Loucy (cell line): ENCODE results near the gene ATP1B1.

ENCODE experiments used
- H2AFZ ChIP-seq: fragments of 200-600 bp; sonication (generic); 2 replicates; pipeline ENCODE4 v1.6.0; 2016; ENCODE audit warnings: antibody characterized with exemption, mild to moderate bottlenecking, low read length, moderate library complexity
- H3F3A ChIP-seq: fragments of 200-600 bp; 2 replicates; pipeline ENCODE4 v1.6.0; 2016; ENCODE audit warnings: antibody characterized with exemption, low read depth, mild to moderate bottlenecking
- H3K27me3 ChIP-seq: fragments of 200-600 bp; sonication (generic); 2 replicates; pipeline ENCODE4 v1.6.1; 2014; ENCODE audit warnings: low read length, mild to moderate bottlenecking; ENCODE audit not compliant: insufficient read depth, poor library complexity, severe bottlenecking
- H3K36me3 ChIP-seq: fragments of 200-600 bp; sonication (generic); 2 replicates; pipeline ENCODE4 v1.6.1; 2016; ENCODE audit warnings: low read length; ENCODE audit not compliant: insufficient read depth
- H3K4me1 ChIP-seq: fragments of 200-600 bp; sonication (generic); 2 replicates; pipeline ENCODE4 v1.5.1; 2014; ENCODE audit warnings: low read length, mild to moderate bottlenecking; ENCODE audit not compliant: insufficient read depth, poor library complexity, severe bottlenecking
- H3K4me2 ChIP-seq: fragments of 200-600 bp; sonication (generic); 2 replicates; pipeline ENCODE4 v1.6.0; 2014; ENCODE audit warnings: antibody characterized with exemption, low read length, low read depth, mild to moderate bottlenecking; ENCODE audit not compliant: poor library complexity, severe bottlenecking
- H3K4me3 ChIP-seq: fragments of 200-600 bp; sonication (generic); 2 replicates; pipeline ENCODE4 v1.5.1; 2014; ENCODE audit warnings: low read length, mild to moderate bottlenecking, mixed read lengths; ENCODE audit not compliant: poor library complexity, severe bottlenecking
- H3K79me2 ChIP-seq: fragments of 200-600 bp; sonication (generic); 2 replicates; pipeline ENCODE4 v1.6.1; 2014; ENCODE audit warnings: low read length; ENCODE audit not compliant: insufficient read depth
- H3K9ac ChIP-seq: fragments of 200-600 bp; sonication (generic); 2 replicates; pipeline ENCODE4 v1.6.0; 2014; ENCODE audit warnings: mild to moderate bottlenecking, low read depth, low read length, moderate library complexity; ENCODE audit not compliant: poor library complexity, severe bottlenecking
- H3K9me2 ChIP-seq: fragments of 200-600 bp; sonication (generic); replicated peaks from 2 replicates; pipeline ENCODE4 v1.6.1; 2016; ENCODE audit warnings: low read depth, low read length, mixed read lengths
- H3K9me3 ChIP-seq: fragments of 200-600 bp; sonication (generic); 2 replicates; pipeline ENCODE4 v1.6.1; 2014; ENCODE audit warnings: mild to moderate bottlenecking, antibody characterized with exemption, low read length, low read depth; ENCODE audit not compliant: insufficient read depth
- H4K20me1 ChIP-seq: fragments of 200-600 bp; sonication (generic); 2 replicates; pipeline ENCODE4 v1.6.0; 2014; ENCODE audit warnings: antibody characterized with exemption, low read length, mild to moderate bottlenecking; ENCODE audit not compliant: insufficient read depth, poor library complexity, severe bottlenecking
- EZH2phosphoT487 ChIP-seq: fragments of 200-600 bp; IDR thresholded peaks from 2 replicates; pipeline ENCODE4 v1.6.1; 2018; ENCODE audit warnings: antibody characterized with exemption, mild to moderate bottlenecking, moderate library complexity, borderline replicate concordance
- TF ChIP-seq, protein P1 (sequence below): fragments of 200-600 bp; sonication (generic); conservative IDR thresholded peaks from 2 replicates; pipeline ENCODE4 v1.5.1; 2014; ENCODE audit warnings: mild to moderate bottlenecking, antibody characterized with exemption, low read length

ATP1B1 gene

DNA sequence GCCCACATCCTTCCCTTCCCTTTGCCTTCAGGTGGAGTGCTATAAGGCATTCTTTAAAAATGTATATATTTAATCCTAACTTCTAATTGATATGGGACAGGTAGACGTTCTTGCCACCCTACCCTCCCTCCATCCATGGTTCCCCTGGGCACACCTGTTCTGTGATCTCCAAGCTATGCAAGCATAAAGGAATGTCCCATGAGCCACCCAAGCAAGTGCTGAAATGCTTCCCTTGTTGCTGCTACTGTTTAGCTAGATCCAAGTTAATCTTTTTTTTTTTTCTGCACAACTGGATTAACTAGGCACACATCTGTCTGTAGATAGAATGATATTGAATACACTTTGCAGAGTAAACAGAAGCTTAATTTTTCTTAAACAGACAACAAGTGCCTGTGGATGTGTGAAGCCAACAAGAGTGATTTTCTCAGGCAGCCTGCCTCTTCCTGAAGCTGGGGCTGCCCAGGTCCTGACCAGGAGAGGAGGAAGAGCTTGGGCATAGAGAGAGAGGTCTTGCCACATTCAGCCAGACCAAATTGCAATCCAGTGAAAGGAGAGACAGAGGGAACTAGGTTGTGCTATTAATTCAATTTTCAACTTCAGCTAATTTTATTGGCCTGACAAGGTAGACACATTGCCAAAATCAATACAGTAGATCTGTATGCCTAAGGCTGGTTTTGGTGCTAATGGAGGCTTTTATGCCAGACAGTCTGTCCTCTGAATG is 28.2 kb upstream of the ATP1B1 start:
- H3K36me3 ChIP-seq, result no peaks in the 10 kb centered on the region
- H3K9me3 ChIP-seq, result no peaks in the 10 kb centered on the region
- no peaks in the 10 kb centered on the region for H4K20me1 ChIP-seq
- TF ChIP-seq EZH2phosphoT487, result no peak
- TF ChIP-seq, protein P1, sequence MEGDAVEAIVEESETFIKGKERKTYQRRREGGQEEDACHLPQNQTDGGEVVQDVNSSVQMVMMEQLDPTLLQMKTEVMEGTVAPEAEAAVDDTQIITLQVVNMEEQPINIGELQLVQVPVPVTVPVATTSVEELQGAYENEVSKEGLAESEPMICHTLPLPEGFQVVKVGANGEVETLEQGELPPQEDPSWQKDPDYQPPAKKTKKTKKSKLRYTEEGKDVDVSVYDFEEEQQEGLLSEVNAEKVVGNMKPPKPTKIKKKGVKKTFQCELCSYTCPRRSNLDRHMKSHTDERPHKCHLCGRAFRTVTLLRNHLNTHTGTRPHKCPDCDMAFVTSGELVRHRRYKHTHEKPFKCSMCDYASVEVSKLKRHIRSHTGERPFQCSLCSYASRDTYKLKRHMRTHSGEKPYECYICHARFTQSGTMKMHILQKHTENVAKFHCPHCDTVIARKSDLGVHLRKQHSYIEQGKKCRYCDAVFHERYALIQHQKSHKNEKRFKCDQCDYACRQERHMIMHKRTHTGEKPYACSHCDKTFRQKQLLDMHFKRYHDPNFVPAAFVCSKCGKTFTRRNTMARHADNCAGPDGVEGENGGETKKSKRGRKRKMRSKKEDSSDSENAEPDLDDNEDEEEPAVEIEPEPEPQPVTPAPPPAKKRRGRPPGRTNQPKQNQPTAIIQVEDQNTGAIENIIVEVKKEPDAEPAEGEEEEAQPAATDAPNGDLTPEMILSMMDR, result no peak
- no peaks in the 10 kb centered on the region for H3K9me2 ChIP-seq
- H3K79me2 ChIP-seq, result no peaks in the 10 kb centered on the region
- H3K4me3 ChIP-seq, result no peak overlapping the region
- H3F3A ChIP-seq, result no peaks in the 10 kb centered on the region
- no peaks in the 10 kb centered on the region for H3K4me1 ChIP-seq
- no peak overlapping the region for H3K9ac ChIP-seq
- no peak overlapping the region for H3K4me2 ChIP-seq
- H3K27me3 ChIP-seq, result no peaks in the 10 kb centered on the region
- no peak overlapping the region for H2AFZ ChIP-seq

DNA sequence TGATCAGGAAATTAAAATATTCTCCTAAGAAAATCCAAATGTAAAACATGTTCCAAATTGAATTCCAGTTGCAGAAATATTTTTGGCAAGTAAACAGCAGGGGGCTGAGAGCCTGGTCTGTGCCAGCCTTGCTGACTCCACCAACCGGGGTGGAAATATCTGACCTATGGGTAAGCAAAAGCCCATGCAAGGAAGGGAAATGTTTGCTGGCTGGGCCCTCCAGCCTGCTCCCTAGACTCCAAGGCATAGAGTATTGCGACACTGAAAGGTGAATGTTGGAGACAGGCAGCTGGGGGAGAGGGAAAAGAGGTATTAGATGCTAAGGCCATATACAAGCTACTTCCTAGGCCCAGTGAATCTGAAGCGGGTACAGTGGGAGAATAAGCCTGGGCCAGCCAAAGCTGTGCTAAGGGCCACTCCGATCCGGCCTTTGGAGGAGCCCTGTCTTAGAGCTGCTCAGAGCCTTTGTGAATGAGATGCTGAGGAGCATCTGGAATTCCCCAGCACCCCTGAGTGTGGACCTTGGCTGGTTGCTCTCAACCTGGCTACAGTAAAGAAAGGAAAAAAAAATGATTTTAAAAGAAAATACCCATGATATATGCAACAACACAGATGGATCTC is 24.9 kb upstream of the ATP1B1 start:
- H3K4me2 ChIP-seq, result no peak overlapping the region
- TF ChIP-seq EZH2phosphoT487, result no peak
- TF ChIP-seq, protein P1, result no peak; the same call in 1 of the 2 replicates

DNA sequence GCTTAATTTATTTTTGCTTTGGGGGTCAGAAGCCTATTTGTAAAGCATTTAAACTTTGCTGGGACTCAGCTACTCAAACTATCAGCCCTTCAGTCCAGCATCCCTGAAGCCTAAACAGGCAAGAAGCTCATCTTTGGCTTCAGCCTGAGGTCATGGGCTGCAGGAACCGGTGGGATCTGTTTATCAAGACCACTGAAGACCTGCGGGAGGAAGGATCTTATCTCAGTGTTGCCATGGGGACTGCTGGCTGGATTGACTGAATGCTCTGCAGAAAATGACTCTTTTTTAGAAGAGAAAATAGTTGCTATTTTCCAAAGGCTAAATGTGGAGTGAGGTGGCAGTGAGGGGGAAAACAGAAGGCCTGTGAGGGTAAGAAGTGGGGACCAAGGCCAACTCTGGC is 20.6 kb upstream of the ATP1B1 start:
- Histone ChIP-seq H4K20me1 (no peaks in the 10 kb centered on the region), H3K9me2 (no peaks in the 10 kb centered on the region), H3K4me2 (no peak overlapping the region), H3K4me3 (no peak overlapping the region), H3K9me3 (no peaks in the 10 kb centered on the region), H3K79me2 (no peaks in the 10 kb centered on the region), H3K9ac (no peak overlapping the region), H3K4me1 (no peaks in the 10 kb centered on the region), H3F3A (no peaks in the 10 kb centered on the region), H3K27me3 (no peaks in the 10 kb centered on the region), H3K36me3 (no peaks in the 10 kb centered on the region), H2AFZ (no peak overlapping the region)
- TF ChIP-seq, protein P1, result no peak
- no peak for TF ChIP-seq EZH2phosphoT487

More for the DNA sequence above, 24.9 kb upstream of the ATP1B1 start:
- no peak overlapping the region for H3K9ac ChIP-seq
- no peaks in the 10 kb centered on the region for H3K4me1 ChIP-seq
- no peaks in the 10 kb centered on the region for H3F3A ChIP-seq
- H3K27me3 ChIP-seq, result no peaks in the 10 kb centered on the region
- H3K9me3 ChIP-seq, result no peaks in the 10 kb centered on the region
- no peaks in the 10 kb centered on the region for H3K9me2 ChIP-seq
- H3K4me3 ChIP-seq, result no peak overlapping the region
- no peaks in the 10 kb centered on the region for H4K20me1 ChIP-seq
- H3K79me2 ChIP-seq, result no peaks in the 10 kb centered on the region
- H2AFZ ChIP-seq, result no peak overlapping the region
- no peaks in the 10 kb centered on the region for H3K36me3 ChIP-seq
